Natural killer cell (primary cell): Measurements from ENCODE around the gene RASSF4. TPM values are rescaled to one million over a fixed set of nuclear protein-coding genes. Genes with fewer than 3 reads are reported as not detected.
A peak's percentile ranks its signal among the peaks of the same experiment; 100 is the strongest.

Source experiments
- ATAC-seq, 3 donors: fragments of 150-1000 bp in 2 of 3; fragments of 200-7000 bp in 1 of 3; cut with Tn5 transposase; 1 replicate in 1 of 3; 2 replicates in 2 of 3; pipeline ENCODE4 v1.10.0; 2021; ENCODE audit warnings: mild to moderate bottlenecking in 2 of 3, moderate library complexity in 2 of 3
- DNase-seq, 2 donors: peaks; one replicate each; pipeline versions ENCODE4 v3.0.0 to v3.0.0-alpha.2; 2013 to 2021; ENCODE audit warnings: mixed read lengths in 1 of 2
- H3K27ac ChIP-seq: one replicate; pipeline ENCODE4 v1.5.1; 2013; ENCODE audit warnings: mild to moderate bottlenecking, low read length
- H3K27me3 ChIP-seq: one replicate; pipeline ENCODE4 v1.6.1; 2013; ENCODE audit warnings: low read length; ENCODE audit not compliant: control insufficient read depth, insufficient read depth
- H3K36me3 ChIP-seq: one replicate; pipeline ENCODE4 v1.6.1; 2013; ENCODE audit warnings: low read length; ENCODE audit not compliant: control insufficient read depth, insufficient read depth
- H3K4me1 ChIP-seq: one replicate; pipeline ENCODE4 v1.6.1; 2013; ENCODE audit warnings: low read length; ENCODE audit not compliant: control insufficient read depth, insufficient read depth
- H3K4me3 ChIP-seq: one replicate; pipeline ENCODE4 v1.5.1; 2013; ENCODE audit warnings: low read length
- H3K9me3 ChIP-seq: one replicate; pipeline ENCODE4 v1.6.1; 2013; ENCODE audit warnings: low read length; ENCODE audit not compliant: control insufficient read depth, insufficient read depth
- H3K27ac Mint-ChIP-seq, 2 donors: one replicate each; pipeline ENCODE4 v1.8.0; 2022; ENCODE audit warnings: mild to moderate bottlenecking in 2 of 2, mixed read lengths in 2 of 2, moderate library complexity in 1 of 2
- H3K27me3 Mint-ChIP-seq, 2 donors: one replicate each; pipeline ENCODE4 v1.8.0; 2022; ENCODE audit warnings: low read depth in 2 of 2, mixed read lengths in 2 of 2
- H3K36me3 Mint-ChIP-seq: one replicate; pipeline ENCODE4 v1.8.0; 2022; ENCODE audit warnings: mixed read lengths
- H3K4me1 Mint-ChIP-seq, 2 donors: one replicate each; pipeline ENCODE4 v1.8.0; 2022; ENCODE audit warnings: mixed read lengths in 2 of 2
- H3K4me3 Mint-ChIP-seq: one replicate; pipeline ENCODE4 v1.8.0; 2022; ENCODE audit warnings: mild to moderate bottlenecking, moderate library complexity, mixed read lengths
- H3K9me3 Mint-ChIP-seq, 2 donors: one replicate each; pipeline ENCODE4 v1.8.0; 2022; ENCODE audit warnings: mixed read lengths in 2 of 2
- WGBS: methylation state at CpG from one replicate; pipeline ENCODE4 v1.1.7; 2013; ENCODE audit warnings: missing lambda C conversion rate; ENCODE audit not compliant: insufficient coverage; 5-methylcytosine and 5-hydroxymethylcytosine counted together
- intact Hi-C: fragments of 100-400 bp; cut with micrococcal nuclease; formaldehyde crosslinking; loops from one replicate; pipeline ENCODE4 v1.14.2; 2022
- total RNA-seq, 4 donors: library from RNA; stranded (reverse); fragments of 120-200 nt in 1 of 4; gene quantifications; one replicate each; pipeline versions ENCODE4 v1.2.3 to v1.2.4, GENCODE V29; 2013 to 2022
- TF ChIP-seq, protein P1 (sequence below): fragments of 200-600 bp; IDR thresholded peaks from one replicate; pipeline ENCODE4 v1.8.0; 2022; ENCODE audit warnings: antibody characterized with exemption

RASSF4 gene
- total RNA-seq, 3 donors from 2014 or later (not counting 1 experiment from before 2014, with no cell fraction given), result 99.8 to 116 (median 104) TPM

- intact Hi-C loops, result loop anchor here (1.0 to 2.0 kb wide), 2 partner anchors 17 to 43 kb away; partner anchors contain the start of gene RASSF4
- TF ChIP-seq, protein P1, sequence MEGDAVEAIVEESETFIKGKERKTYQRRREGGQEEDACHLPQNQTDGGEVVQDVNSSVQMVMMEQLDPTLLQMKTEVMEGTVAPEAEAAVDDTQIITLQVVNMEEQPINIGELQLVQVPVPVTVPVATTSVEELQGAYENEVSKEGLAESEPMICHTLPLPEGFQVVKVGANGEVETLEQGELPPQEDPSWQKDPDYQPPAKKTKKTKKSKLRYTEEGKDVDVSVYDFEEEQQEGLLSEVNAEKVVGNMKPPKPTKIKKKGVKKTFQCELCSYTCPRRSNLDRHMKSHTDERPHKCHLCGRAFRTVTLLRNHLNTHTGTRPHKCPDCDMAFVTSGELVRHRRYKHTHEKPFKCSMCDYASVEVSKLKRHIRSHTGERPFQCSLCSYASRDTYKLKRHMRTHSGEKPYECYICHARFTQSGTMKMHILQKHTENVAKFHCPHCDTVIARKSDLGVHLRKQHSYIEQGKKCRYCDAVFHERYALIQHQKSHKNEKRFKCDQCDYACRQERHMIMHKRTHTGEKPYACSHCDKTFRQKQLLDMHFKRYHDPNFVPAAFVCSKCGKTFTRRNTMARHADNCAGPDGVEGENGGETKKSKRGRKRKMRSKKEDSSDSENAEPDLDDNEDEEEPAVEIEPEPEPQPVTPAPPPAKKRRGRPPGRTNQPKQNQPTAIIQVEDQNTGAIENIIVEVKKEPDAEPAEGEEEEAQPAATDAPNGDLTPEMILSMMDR, result no peak
- Histone ChIP-seq H3K27ac (no peak overlapping the region), H3K4me3 (no peak overlapping the region), H3K4me1 (peaks cover 40% of the 10 kb centered on the region), H3K9me3 (no peaks in the 10 kb centered on the region), H3K27me3 (no peaks in the 10 kb centered on the region), H3K36me3 (no peaks in the 10 kb centered on the region)
- H3K36me3 Mint-ChIP-seq, result no peaks in the 10 kb centered on the region
- 57% methylated on average over 9 of the region's 10 CpGs for WGBS
- peak overlapping the region; percentile 56 for H3K4me3 Mint-ChIP-seq
- peaks cover 24 to 35% of the 10 kb centered on the region in 2 donors for H3K4me1 Mint-ChIP-seq
- DNase-seq (no peak), ATAC-seq (no peak)
- no peak overlapping the region for H3K27ac Mint-ChIP-seq
- H3K27me3 Mint-ChIP-seq, result no peaks in the 10 kb centered on the region
- no peaks in the 10 kb centered on the region for H3K9me3 Mint-ChIP-seq
Measured at GRCh38 chr10:44975431-44976331, 16.1 kb downstream of the RASSF4 start.

- Histone ChIP-seq H3K4me1 (peaks cover 33% of the 10 kb centered on the region), H3K9me3 (no peaks in the 10 kb centered on the region), H3K36me3 (no peaks in the 10 kb centered on the region), H3K4me3 (no peak overlapping the region), H3K27ac (no peak overlapping the region), H3K27me3 (no peaks in the 10 kb centered on the region)
- H3K4me3 Mint-ChIP-seq, result peak overlapping the region; percentile 21
- H3K36me3 Mint-ChIP-seq, result no peaks in the 10 kb centered on the region
- TF ChIP-seq, protein P1, result no peak
- intact Hi-C loops, result no loop called here
- ATAC-seq, result no peak
- no peaks in the 10 kb centered on the region for H3K27me3 Mint-ChIP-seq
- no peak for DNase-seq
- no peak overlapping the region for H3K27ac Mint-ChIP-seq
- WGBS, result 93% methylated on average over 9 of the region's 9 CpGs
- H3K9me3 Mint-ChIP-seq, result no peaks in the 10 kb centered on the region
- H3K4me1 Mint-ChIP-seq, result peaks cover 21 to 34% of the 10 kb centered on the region in 2 donors
Measured at GRCh38 chr10:44976352-44977198, 17.0 kb downstream of the RASSF4 start.

- peaks cover 27% of the 10 kb centered on the region for H3K4me1 ChIP-seq
- no peaks in the 10 kb centered on the region for H3K9me3 Mint-ChIP-seq
- H3K4me1 Mint-ChIP-seq, result peaks cover 21 to 27% of the 10 kb centered on the region in 2 donors
- 74% methylated on average over 25 of the region's 25 CpGs for WGBS
- H3K27me3 ChIP-seq, result no peaks in the 10 kb centered on the region
- H3K36me3 ChIP-seq, result no peaks in the 10 kb centered on the region
- no peak overlapping the region for H3K4me3 ChIP-seq
- ATAC-seq (no peak), DNase-seq (no peak)
- H3K27me3 Mint-ChIP-seq, result no peaks in the 10 kb centered on the region
- no peak overlapping the region for H3K27ac Mint-ChIP-seq
- H3K27ac ChIP-seq, result no peak overlapping the region
- intact Hi-C loops, result no loop called here
- TF ChIP-seq, protein P1, result no peak
- H3K4me3 Mint-ChIP-seq, result no peak overlapping the region
- H3K36me3 Mint-ChIP-seq, result no peaks in the 10 kb centered on the region
- H3K9me3 ChIP-seq, result no peaks in the 10 kb centered on the region
Measured at GRCh38 chr10:44977287-44978212, 17.9 kb downstream of the RASSF4 start.
